HG02938 (cell line): ENCODE results near the gene AFF3.

Source experiments
- ATAC-seq: cut with Tn5 transposase; IDR thresholded peaks from one replicate; pipeline ENCODE4 v1.9.1; 2021; ENCODE audit warnings: mild to moderate bottlenecking, moderate library complexity; ENCODE audit not compliant: unreplicated experiment

The AFF3 gene

GRCh38 chr2:99623035-99623434 is 519.4 kb downstream of the AFF3 start:
- no peak for ATAC-seq

DNA sequence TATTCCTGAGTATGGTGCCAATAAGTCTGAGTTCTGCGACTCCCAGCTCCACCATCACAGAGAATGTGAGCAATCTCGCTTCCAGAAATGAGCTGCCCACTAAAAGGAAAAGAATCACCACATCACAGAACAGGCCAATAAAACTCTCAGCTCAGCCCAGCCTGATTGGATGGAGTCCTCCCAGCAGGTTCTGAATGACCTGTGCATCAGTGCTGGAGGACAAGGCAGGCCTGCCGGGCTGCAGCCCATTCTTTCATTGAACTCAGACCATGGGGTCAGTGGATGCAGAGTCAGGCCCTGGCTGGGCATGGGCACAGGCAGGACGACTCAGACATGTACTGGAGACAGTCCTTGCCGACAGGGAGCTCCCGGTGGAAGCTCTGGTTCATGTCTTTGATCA is 519.9 kb downstream of the AFF3 start:
- no peak for ATAC-seq

GRCh38 chr2:99621774-99622173 is 520.6 kb downstream of the AFF3 start:
- no peak for ATAC-seq

- no peak for ATAC-seq
Observed at GRCh38 chr2:99621106-99621505, 521.3 kb downstream of the AFF3 start.

- ATAC-seq = no peak
Observed at GRCh38 chr2:99619151-99619550, 523.2 kb downstream of the AFF3 start.

GRCh38 chr2:99618579-99619097 is 523.8 kb downstream of the AFF3 start:
- ATAC-seq = no peak

GRCh38 chr2:99617811-99618210 is 524.6 kb downstream of the AFF3 start:
- ATAC-seq = no peak

- no peak for ATAC-seq
Observed at GRCh38 chr2:99615247-99615771, 527.1 kb downstream of the AFF3 start.

GRCh38 chr2:99613980-99614379 is 528.4 kb downstream of the AFF3 start:
- ATAC-seq = no peak

DNA sequence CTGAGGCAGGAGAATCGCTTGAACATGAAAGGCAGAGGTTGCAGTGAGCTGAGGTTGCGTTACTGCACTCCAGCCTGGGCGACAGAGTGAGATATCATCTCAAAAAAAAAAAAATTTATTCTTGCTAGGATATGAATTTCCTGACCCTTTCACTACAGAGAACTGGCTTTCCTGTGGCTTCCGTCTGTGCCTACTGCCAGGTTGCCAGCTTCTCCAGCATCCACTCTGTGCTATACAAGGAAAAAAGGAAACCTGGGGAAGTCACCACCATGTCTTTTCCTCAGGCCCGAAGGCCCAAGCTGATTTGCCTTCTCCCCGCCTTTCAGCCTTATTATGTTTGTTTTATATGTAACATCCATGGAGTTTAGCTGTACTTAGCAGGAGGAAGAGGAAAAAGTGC is 530.6 kb downstream of the AFF3 start:
- no peak for ATAC-seq

- ATAC-seq = no peak
Observed at GRCh38 chr2:99611034-99611433, 531.4 kb downstream of the AFF3 start.

DNA sequence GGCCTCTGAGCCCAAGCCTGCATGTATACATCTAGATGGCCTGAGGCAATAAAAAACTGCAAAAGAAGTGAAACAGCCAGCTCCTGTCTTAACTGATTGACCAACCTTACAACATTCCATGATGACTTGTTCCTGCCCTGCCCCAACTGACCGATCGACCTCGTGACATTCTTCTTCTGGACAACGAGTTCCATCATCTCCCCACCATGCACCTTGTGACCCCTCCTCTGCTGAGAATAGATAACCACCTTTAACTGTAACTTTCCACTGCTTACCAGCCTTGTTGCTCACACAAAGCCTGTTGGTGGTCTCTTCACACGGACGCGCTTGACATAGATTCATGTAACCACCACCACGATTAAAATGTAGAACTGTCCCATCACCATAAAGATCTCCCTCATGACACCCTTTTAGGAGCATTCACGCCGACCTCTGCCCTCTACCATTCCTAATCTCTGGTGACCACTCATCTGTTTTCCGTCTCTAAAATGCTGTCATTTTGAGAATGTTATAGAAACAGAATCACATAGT is 532.5 kb downstream of the AFF3 start:
- no peak for ATAC-seq

- ATAC-seq = no peak
Observed at GRCh38 chr2:99608861-99609260, 533.5 kb downstream of the AFF3 start.

DNA sequence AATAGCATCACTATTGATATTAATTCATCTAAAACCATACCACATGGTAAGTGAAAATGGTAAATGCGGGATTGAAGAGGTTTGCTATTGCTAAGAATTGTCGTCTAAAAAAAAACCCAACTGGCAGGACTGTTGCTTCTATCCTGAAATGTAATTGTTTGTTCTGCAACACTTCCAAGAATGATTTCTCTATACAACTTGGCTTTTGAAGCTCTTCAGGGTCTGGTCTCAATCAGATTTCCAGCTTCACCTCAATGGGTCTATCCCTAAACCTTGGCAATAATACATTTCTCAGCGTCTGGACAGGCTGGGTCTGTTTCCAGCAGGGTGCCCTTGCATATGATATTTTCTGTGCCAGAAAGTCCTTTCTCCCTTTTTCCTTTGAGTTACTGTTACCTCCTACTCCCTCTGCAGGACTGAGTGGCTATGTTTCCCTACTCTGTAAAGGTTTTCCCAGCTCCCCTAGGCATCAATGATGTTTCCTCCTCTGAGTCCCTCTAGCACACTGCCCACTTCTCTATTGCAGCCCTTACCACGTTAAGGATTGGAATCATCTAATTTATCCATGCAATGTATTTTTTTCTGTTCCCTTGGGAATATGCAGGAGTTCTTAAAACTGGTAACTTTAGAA is 534.4 kb downstream of the AFF3 start:
- ATAC-seq = no peak

DNA sequence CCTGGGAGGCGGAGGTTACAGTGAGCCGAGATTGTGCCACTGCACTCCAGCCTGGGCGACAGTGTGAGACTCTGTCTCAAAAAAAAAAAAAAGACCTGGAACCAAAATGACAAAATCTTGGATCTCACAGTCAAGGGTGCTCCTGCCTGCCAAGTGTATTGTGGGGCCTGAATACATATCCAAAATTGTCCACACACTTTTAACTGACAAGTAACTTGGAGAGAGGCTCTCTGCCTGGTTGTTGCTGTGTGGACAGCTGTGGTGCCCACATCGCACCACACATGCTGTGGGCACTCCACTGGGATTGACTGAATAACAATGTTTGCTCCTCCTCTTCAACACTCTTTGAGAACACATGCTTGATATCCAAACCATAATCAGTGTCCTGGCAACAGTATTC is 534.9 kb downstream of the AFF3 start:
- ATAC-seq = no peak

DNA sequence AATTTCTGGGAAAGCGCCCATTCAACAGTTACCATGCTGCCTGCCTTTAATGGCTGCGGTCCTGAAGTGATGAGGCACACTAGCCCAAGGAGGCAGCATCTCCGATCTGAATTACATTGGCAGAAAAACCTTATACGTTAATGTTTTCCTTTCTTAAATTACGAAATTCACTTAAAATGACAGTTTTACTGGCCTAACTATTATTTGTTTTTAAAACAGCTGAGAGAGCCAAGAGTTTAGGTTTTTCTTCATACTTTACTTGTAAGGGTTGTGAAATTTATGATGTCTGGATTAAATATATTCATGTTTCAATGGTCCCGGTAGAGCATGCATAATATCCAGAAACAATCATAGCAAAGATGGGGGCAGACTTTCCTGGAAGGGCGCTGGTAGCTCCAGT is 537.4 kb downstream of the AFF3 start:
- no peak for ATAC-seq

- ATAC-seq = no peak
Observed at GRCh38 chr2:99602476-99602875, 539.9 kb downstream of the AFF3 start.

GRCh38 chr2:99600981-99601651 is 541.3 kb downstream of the AFF3 start:
- no peak for ATAC-seq

DNA sequence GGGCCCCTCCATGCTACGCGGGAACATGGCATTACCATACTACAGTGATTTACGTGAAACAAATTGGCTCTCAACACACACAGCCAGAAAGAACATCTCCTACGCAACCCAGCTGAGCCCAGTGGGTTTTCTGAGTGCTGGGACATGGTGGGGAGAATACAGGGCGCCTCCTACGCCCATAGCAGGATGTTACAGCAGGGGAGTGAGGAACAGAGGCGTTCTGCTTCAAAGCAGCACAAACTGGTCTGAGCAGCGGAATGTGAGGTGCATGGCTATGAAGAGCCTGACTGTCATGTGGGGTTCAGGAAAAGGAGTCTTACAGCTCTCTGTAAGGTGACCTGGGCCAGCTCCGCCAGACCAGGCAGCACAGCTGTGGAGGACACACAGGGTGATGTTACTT is 543.9 kb downstream of the AFF3 start:
- ATAC-seq = no peak

GRCh38 chr2:99597616-99598015 is 544.8 kb downstream of the AFF3 start:
- no peak for ATAC-seq

GRCh38 chr2:99595373-99595772 is 547.0 kb downstream of the AFF3 start:
- no peak for ATAC-seq
